Measurements from ENCODE around the gene JAG2.

The JAG2 gene

GRCh38 chr14:105108516-105108864 lies 60.1 kb downstream of the JAG2 start:
- DNase-seq = no peak

- DNase-seq = no peak
Observed at GRCh38 chr14:105107781-105108515, 60.6 kb downstream of the JAG2 start.

GRCh38 chr14:105107351-105107750 lies 61.2 kb downstream of the JAG2 start:
- no peak for DNase-seq

- no peak for DNase-seq
Observed at GRCh38 chr14:105105158-105105557, 63.4 kb downstream of the JAG2 start.

GRCh38 chr14:105102893-105103292 lies 65.7 kb downstream of the JAG2 start:
- no peak for DNase-seq

- no peak for DNase-seq
Observed at GRCh38 chr14:105102361-105102870, 66.2 kb downstream of the JAG2 start.

- DNase-seq = no peak
Observed at GRCh38 chr14:105100910-105101309, 67.7 kb downstream of the JAG2 start.

- DNase-seq = no peak
Observed at GRCh38 chr14:105099778-105100177, 68.8 kb downstream of the JAG2 start.

GRCh38 chr14:105098316-105098715 lies 70.3 kb downstream of the JAG2 start:
- no peak for DNase-seq

GRCh38 chr14:105097794-105098127 lies 70.8 kb downstream of the JAG2 start:
- no peak for DNase-seq

GRCh38 chr14:105096206-105096875 lies 72.2 kb downstream of the JAG2 start:
- DNase-seq = no peak

GRCh38 chr14:105095236-105095805 lies 73.3 kb downstream of the JAG2 start:
- DNase-seq = no peak

- DNase-seq = no peak
Observed at GRCh38 chr14:105094193-105094907, 74.2 kb downstream of the JAG2 start.

- DNase-seq = peak; percentile 63
Observed at GRCh38 chr14:105093431-105094192, 75.0 kb downstream of the JAG2 start.

GRCh38 chr14:105093038-105093430 lies 75.5 kb downstream of the JAG2 start:
- DNase-seq = peak; percentile 60

- DNase-seq = no peak
Observed at GRCh38 chr14:105092171-105093037, 76.2 kb downstream of the JAG2 start.

- no peak for DNase-seq
Observed at GRCh38 chr14:105091517-105092170, 76.9 kb downstream of the JAG2 start.

- DNase-seq = no peak
Observed at GRCh38 chr14:105091054-105091516, 77.5 kb downstream of the JAG2 start.
